ENCODE data around the gene SNX30. TPM values are rescaled to one million over a fixed set of nuclear protein-coding genes. Genes with fewer than 3 reads are reported as not detected.

Gene SNX30
- total RNA-seq, 1 donor from 2014 or later: 22.5 TPM

GRCh38 chr9:112836394-112836793, 85.8 kb downstream of the SNX30 start:
- no peak overlapping the region for H3K4me3 ChIP-seq (ENCODE audit: low read depth, low read length)
- no peak for DNase-seq (ENCODE audit: low read depth)
- H3K36me3 ChIP-seq (ENCODE audit: control insufficient read depth, insufficient read depth, low read length): no peaks in the 10 kb centered on the region
- H3K27me3 ChIP-seq (ENCODE audit: control insufficient read depth, insufficient read depth, low read length): no peaks in the 10 kb centered on the region
- TF ChIP-seq CTCF (IDR thresholded peaks at IDR 0.05; ENCODE audit: insufficient read depth, low read length, poor library complexity, severe bottlenecking): no peak

- no peak for DNase-seq (ENCODE audit: low read depth)
- Histone ChIP-seq H3K36me3 (ENCODE audit: control insufficient read depth, insufficient read depth, low read length) (no peaks in the 10 kb centered on the region), H3K27me3 (ENCODE audit: control insufficient read depth, insufficient read depth, low read length) (no peaks in the 10 kb centered on the region), H3K4me3 (ENCODE audit: low read depth, low read length) (no peak overlapping the region)
- no peak for TF ChIP-seq CTCF (IDR thresholded peaks at IDR 0.05; ENCODE audit: insufficient read depth, low read length, poor library complexity, severe bottlenecking)
These were observed 87.8 kb downstream of the SNX30 start for GRCh38 chr9:112838342-112838741.

GRCh38 chr9:112839331-112839730, 88.8 kb downstream of the SNX30 start:
- Histone ChIP-seq H3K4me3 (ENCODE audit: low read depth, low read length) (no peak overlapping the region), H3K36me3 (ENCODE audit: control insufficient read depth, insufficient read depth, low read length) (no peaks in the 10 kb centered on the region), H3K27me3 (ENCODE audit: control insufficient read depth, insufficient read depth, low read length) (no peaks in the 10 kb centered on the region)
- no peak for TF ChIP-seq CTCF (IDR thresholded peaks at IDR 0.05; ENCODE audit: insufficient read depth, low read length, poor library complexity, severe bottlenecking)
- DNase-seq (ENCODE audit: low read depth): no peak

GRCh38 chr9:112841261-112841660, 90.7 kb downstream of the SNX30 start:
- Histone ChIP-seq H3K36me3 (ENCODE audit: control insufficient read depth, insufficient read depth, low read length) (no peaks in the 10 kb centered on the region), H3K4me3 (ENCODE audit: low read depth, low read length) (no peak overlapping the region), H3K27me3 (ENCODE audit: control insufficient read depth, insufficient read depth, low read length) (no peaks in the 10 kb centered on the region)
- DNase-seq (ENCODE audit: low read depth): no peak
- TF ChIP-seq CTCF (IDR thresholded peaks at IDR 0.05; ENCODE audit: insufficient read depth, low read length, poor library complexity, severe bottlenecking): no peak

GRCh38 chr9:112842555-112842954, 92.0 kb downstream of the SNX30 start:
- no peak for TF ChIP-seq CTCF (IDR thresholded peaks at IDR 0.05; ENCODE audit: insufficient read depth, low read length, poor library complexity, severe bottlenecking)
- no peaks in the 10 kb centered on the region for H3K27me3 ChIP-seq (ENCODE audit: control insufficient read depth, insufficient read depth, low read length)
- no peaks in the 10 kb centered on the region for H3K36me3 ChIP-seq (ENCODE audit: control insufficient read depth, insufficient read depth, low read length)
- DNase-seq (ENCODE audit: low read depth): no peak
- H3K4me3 ChIP-seq (ENCODE audit: low read depth, low read length): no peak overlapping the region

GRCh38 chr9:112844771-112845542, 94.4 kb downstream of the SNX30 start:
- Histone ChIP-seq H3K27me3 (ENCODE audit: control insufficient read depth, insufficient read depth, low read length) (no peaks in the 10 kb centered on the region), H3K36me3 (ENCODE audit: control insufficient read depth, insufficient read depth, low read length) (no peaks in the 10 kb centered on the region), H3K4me3 (ENCODE audit: low read depth, low read length) (no peak overlapping the region)
- peak; percentile 98 for TF ChIP-seq CTCF (IDR thresholded peaks at IDR 0.05; ENCODE audit: insufficient read depth, low read length, poor library complexity, severe bottlenecking)
- no peak for DNase-seq (ENCODE audit: low read depth)
